HEK293 (cell line): ENCODE results near the gene HOXB9.

Experiments
- BCL11B ChIP-seq: fragments of 450-650 bp; formaldehyde crosslinking; IDR thresholded peaks from 2 replicates; pipeline ENCODE4 v1.5.1; 2016; ENCODE audit warnings: low read depth, missing biosample characterization, missing genetic modification characterization
- CTCF ChIP-seq: fragments of 450-650 bp; formaldehyde crosslinking; IDR thresholded peaks from 2 replicates; pipeline ENCODE4 v1.5.1; 2016; ENCODE audit warnings: missing biosample characterization, missing genetic modification characterization
- EGR2 ChIP-seq: fragments of 450-650 bp; formaldehyde crosslinking; IDR thresholded peaks from 2 replicates; pipeline ENCODE4 v1.5.1; 2016; ENCODE audit warnings: low read depth, missing biosample characterization, missing genetic modification characterization
- ELK4 ChIP-seq: IDR thresholded peaks from 2 replicates; pipeline ENCODE4 v1.6.1; 2011; ENCODE audit warnings: mild to moderate bottlenecking, low read depth, low read length, borderline replicate concordance
- GLIS1 ChIP-seq: fragments of 450-650 bp; formaldehyde crosslinking; IDR thresholded peaks from 2 replicates; pipeline ENCODE4 v1.5.1; 2016; ENCODE audit warnings: missing biosample characterization, missing genetic modification characterization
- KLF7 ChIP-seq: fragments of 450-650 bp; formaldehyde crosslinking; IDR thresholded peaks from 2 replicates; pipeline ENCODE4 v1.5.1; 2016; ENCODE audit warnings: missing biosample characterization, missing genetic modification characterization, borderline replicate concordance
- KLF8 ChIP-seq: fragments of 450-650 bp; formaldehyde crosslinking; IDR thresholded peaks from 2 replicates; pipeline ENCODE4 v1.5.1; 2016; ENCODE audit warnings: missing biosample characterization, missing genetic modification characterization
- OVOL3 ChIP-seq: fragments of 450-650 bp; formaldehyde crosslinking; IDR thresholded peaks from 2 replicates; pipeline ENCODE4 v1.5.1; 2016; ENCODE audit warnings: missing biosample characterization, missing genetic modification characterization
- PRDM1 ChIP-seq: fragments of 450-650 bp; formaldehyde crosslinking; IDR thresholded peaks from 2 replicates; pipeline ENCODE4; 2016; ENCODE audit warnings: missing biosample characterization, missing genetic modification characterization
- RBAK ChIP-seq: fragments of 450-650 bp; formaldehyde crosslinking; IDR thresholded peaks from 2 replicates; pipeline ENCODE4 v1.5.1; 2016; ENCODE audit warnings: missing biosample characterization, missing genetic modification characterization
- REPIN1 ChIP-seq: fragments of 450-650 bp; formaldehyde crosslinking; IDR thresholded peaks from 2 replicates; pipeline ENCODE4 v1.5.1; 2017; ENCODE audit warnings: missing biosample characterization, missing genetic modification characterization, low read depth
- SCRT1 ChIP-seq: fragments of 450-650 bp; formaldehyde crosslinking; IDR thresholded peaks from 2 replicates; pipeline ENCODE4 v1.5.1; 2016; ENCODE audit warnings: missing biosample characterization, missing genetic modification characterization, borderline replicate concordance
- SCRT2 ChIP-seq: fragments of 450-650 bp; formaldehyde crosslinking; IDR thresholded peaks from 2 replicates; pipeline ENCODE4 v1.5.1; 2016; ENCODE audit warnings: missing biosample characterization, missing genetic modification characterization
- SP7 ChIP-seq: fragments of 450-650 bp; formaldehyde crosslinking; IDR thresholded peaks from 2 replicates; pipeline ENCODE4 v1.5.1; 2016; ENCODE audit warnings: missing biosample characterization, missing genetic modification characterization
- ZBTB20 ChIP-seq: fragments of 450-650 bp; formaldehyde crosslinking; IDR thresholded peaks from 2 replicates; pipeline ENCODE4 v1.5.1; 2016; ENCODE audit warnings: missing biosample characterization, missing genetic modification characterization
- ZBTB44 ChIP-seq: fragments of 450-650 bp; IDR thresholded peaks from 2 replicates; pipeline ENCODE4 v1.5.1; 2018; ENCODE audit warnings: missing biosample characterization, mild to moderate bottlenecking, missing genetic modification characterization
- ZBTB48 ChIP-seq: fragments of 450-650 bp; formaldehyde crosslinking; IDR thresholded peaks from 2 replicates; pipeline ENCODE4 v1.5.1; 2016; ENCODE audit warnings: missing biosample characterization, missing genetic modification characterization
- ZBTB6 ChIP-seq: fragments of 450-650 bp; formaldehyde crosslinking; IDR thresholded peaks from 2 replicates; pipeline ENCODE4 v1.5.1; 2017; ENCODE audit warnings: missing biosample characterization, missing genetic modification characterization
- ZBTB7A ChIP-seq: fragments of 450-650 bp; formaldehyde crosslinking; IDR thresholded peaks from 2 replicates; pipeline ENCODE4 v1.5.1; 2016; ENCODE audit warnings: low read depth, missing biosample characterization, missing genetic modification characterization
- ZFP69B ChIP-seq: fragments of 450-650 bp; formaldehyde crosslinking; IDR thresholded peaks from 2 replicates; pipeline ENCODE4 v1.5.1; 2016; ENCODE audit warnings: missing biosample characterization, missing genetic modification characterization
- ZNF132 ChIP-seq: fragments of 450-650 bp; formaldehyde crosslinking; IDR thresholded peaks from 2 replicates; pipeline ENCODE4 v1.5.1; 2017; ENCODE audit warnings: missing biosample characterization, missing genetic modification characterization, borderline replicate concordance
- ZNF16 ChIP-seq: fragments of 450-650 bp; formaldehyde crosslinking; IDR thresholded peaks from 2 replicates; pipeline ENCODE4 v1.5.1; 2016; ENCODE audit warnings: low read depth, missing biosample characterization, missing genetic modification characterization
- ZNF19 ChIP-seq: fragments of 450-650 bp; formaldehyde crosslinking; IDR thresholded peaks from 2 replicates; pipeline ENCODE4; 2016; ENCODE audit warnings: missing biosample characterization, missing genetic modification characterization, low read depth
- ZNF214 ChIP-seq: fragments of 450-650 bp; formaldehyde crosslinking; IDR thresholded peaks from 2 replicates; pipeline ENCODE4 v1.5.1; 2017; ENCODE audit warnings: missing biosample characterization, mild to moderate bottlenecking, missing genetic modification characterization, borderline replicate concordance
- ZNF26 ChIP-seq: fragments of 450-650 bp; formaldehyde crosslinking; IDR thresholded peaks from 2 replicates; pipeline ENCODE4 v1.5.1; 2016; ENCODE audit warnings: missing biosample characterization, missing genetic modification characterization
- ZNF266 ChIP-seq: fragments of 450-650 bp; formaldehyde crosslinking; IDR thresholded peaks from 2 replicates; pipeline ENCODE4 v1.5.1; 2016; ENCODE audit warnings: missing biosample characterization, missing genetic modification characterization, low read depth
- ZNF274 ChIP-seq, 2 experiments: fragments of 200-500 bp in 1 of 2; fragments of 450-650 bp in 1 of 2; sonication (Bioruptor generic) in 1 of 2; formaldehyde crosslinking in 1 of 2; IDR thresholded peaks; 2 replicates each; pipeline versions ENCODE4 v1.5.1 to v1.6.1; 2014 to 2016; ENCODE audit warnings: borderline replicate concordance in 1 of 2, inconsistent platforms in 1 of 2, low read length in 1 of 2, missing biosample characterization in 1 of 2, missing genetic modification characterization in 1 of 2
- ZNF426 ChIP-seq: fragments of 450-650 bp; formaldehyde crosslinking; IDR thresholded peaks from 2 replicates; pipeline ENCODE4 v1.5.1; 2017; ENCODE audit warnings: missing biosample characterization, missing genetic modification characterization, mild to moderate bottlenecking, inconsistent platforms, moderate library complexity
- ZNF571 ChIP-seq: fragments of 450-650 bp; formaldehyde crosslinking; IDR thresholded peaks from 2 replicates; pipeline ENCODE4 v1.5.0; 2017; ENCODE audit warnings: missing biosample characterization, missing genetic modification characterization
- ZNF692 ChIP-seq: fragments of 450-650 bp; formaldehyde crosslinking; IDR thresholded peaks from 2 replicates; pipeline ENCODE4 v1.5.1; 2016; ENCODE audit warnings: missing biosample characterization, missing genetic modification characterization
- ZNF76 ChIP-seq: fragments of 450-650 bp; formaldehyde crosslinking; IDR thresholded peaks from 2 replicates; pipeline ENCODE4; 2016; ENCODE audit warnings: low read depth, missing biosample characterization, missing genetic modification characterization, borderline replicate concordance
- ZNF785 ChIP-seq: fragments of 450-650 bp; formaldehyde crosslinking; IDR thresholded peaks from 2 replicates; pipeline ENCODE4 v1.5.1; 2016; ENCODE audit warnings: missing biosample characterization, missing genetic modification characterization

HOXB9 gene

GRCh38 chr17:48619826-48620449 is 6.2 kb downstream of the HOXB9 start (continued):
- no peak for TF ChIP-seq ELK4
- TF ChIP-seq ZNF214 (tag by site-specific recombination) = no peak
- TF ChIP-seq ZBTB44 (tag by site-specific recombination) = peak; percentile 35; the same call in 1 of the 2 replicates
- no peak for TF ChIP-seq ZNF274 (IDR thresholded peaks at IDR 0.05; ENCODE audit: low read length)
- TF ChIP-seq ZNF274 (tag by site-specific recombination; IDR thresholded peaks at IDR 0.05; ENCODE audit: borderline replicate concordance) = no peak
- TF ChIP-seq PRDM1 (tag by site-specific recombination) = peak; percentile 96
- TF ChIP-seq ZFP69B = no peak
- no peak for TF ChIP-seq ZNF692 (tag by site-specific recombination)
- TF ChIP-seq ZNF76 (tag by site-specific recombination) = 0 out of 2 replicates have a peak, but pooled peaks have one; percentile 2
- TF ChIP-seq SCRT2 (tag by site-specific recombination) = no peak
- TF ChIP-seq ZNF785 (tag by site-specific recombination) = no peak
- no peak for TF ChIP-seq ZNF426 (tag by site-specific recombination)
- no peak for TF ChIP-seq KLF8
- TF ChIP-seq GLIS1 = no peak
- no peak for TF ChIP-seq OVOL3
- TF ChIP-seq SP7 (tag by site-specific recombination) = 0 out of 2 replicates have a peak, but pooled peaks have one; percentile 15
- TF ChIP-seq ZBTB6 (tag by site-specific recombination) = no peak; the same call in none of the 2 replicates
- no peak for TF ChIP-seq ZNF16
- TF ChIP-seq KLF7 = no peak
- no peak for TF ChIP-seq ZNF26 (tag by site-specific recombination)
- TF ChIP-seq RBAK (tag by site-specific recombination) = no peak
- peak; percentile 86 for TF ChIP-seq ZBTB20
- no peak for TF ChIP-seq ZNF266 (tag by site-specific recombination)
- TF ChIP-seq SCRT1 = no peak
- TF ChIP-seq ZBTB7A (tag by site-specific recombination) = no peak
- no peak; the same call in 1 of the 2 replicates for TF ChIP-seq CTCF
- TF ChIP-seq ZBTB48 = peak; percentile 67
- no peak for TF ChIP-seq BCL11B (tag by site-specific recombination)
- TF ChIP-seq EGR2 (tag by site-specific recombination) = no peak
- TF ChIP-seq ZNF571 (tag by site-specific recombination) = no peak
- TF ChIP-seq REPIN1 (tag by site-specific recombination) = no peak
- TF ChIP-seq ZNF19 = no peak
- TF ChIP-seq ZNF132 (tag by site-specific recombination) = no peak
